ENCODE results near the gene EPM2AIP1. TPM values are rescaled to one million over a fixed set of nuclear protein-coding genes. Genes with fewer than 3 reads are reported as not detected.

EPM2AIP1 gene
- total RNA-seq, 1 experiment from 2014 or later, result 11.4 TPM

- no peak overlapping the region for H3K9ac ChIP-seq (ENCODE audit: extremely low read depth, insufficient read length, low read length)
- H2BK15ac ChIP-seq (ENCODE audit: low read depth, low read length), result no peak overlapping the region
- H3K56ac ChIP-seq (ENCODE audit: insufficient read length, low read depth, low read length), result no peak overlapping the region
- no peak overlapping the region for H4K91ac ChIP-seq (ENCODE audit: insufficient read length, low read depth, low read length)
- H4K8ac ChIP-seq (replicated peaks; ENCODE audit: insufficient read length, low read depth, low read length), result no peak overlapping the region
- no peaks in the 10 kb centered on the region for H3K79me2 ChIP-seq (ENCODE audit: insufficient read depth, low read length)
- H3K4ac ChIP-seq (ENCODE audit: low read depth, low read length), result no peak overlapping the region
- no peak overlapping the region for H3K27ac ChIP-seq (ENCODE audit: insufficient read length, low read depth, low read length)
- no peaks in the 10 kb centered on the region for H3K27me3 ChIP-seq (ENCODE audit: insufficient read depth, low read length)
- H3K9me3 ChIP-seq (ENCODE audit: control insufficient read depth, low read depth, low read length), result no peaks in the 10 kb centered on the region
- no peak overlapping the region for H2BK20ac ChIP-seq (ENCODE audit: low read depth, low read length, poor library complexity, severe bottlenecking)
- no CpG with 5 or more reads among the region's 3 CpGs for WGBS (ENCODE audit: extremely low coverage, insufficient read length, low lambda C conversion rate)
- H3K4me3 Mint-ChIP-seq, result no peak overlapping the region
- no peak for DNase-seq
- H3K27ac Mint-ChIP-seq, result no peak overlapping the region
- H3K4me2 ChIP-seq (ENCODE audit: insufficient read depth, insufficient read length, low read length), result no peak overlapping the region
- no peak overlapping the region for H4K5ac ChIP-seq (ENCODE audit: insufficient read length, low read depth, low read length)
- no peak overlapping the region for H2AFZ ChIP-seq (ENCODE audit: low read length)
- no peak overlapping the region for H2BK5ac ChIP-seq (ENCODE audit: insufficient read length, low read length)
- no peak overlapping the region for H2BK12ac ChIP-seq (ENCODE audit: insufficient read length, low read depth, low read length)
- peaks cover 0 to 2% of the 10 kb centered on the region in 2 experiments; a peak in 1 of 4 replicates for H3K4me1 Mint-ChIP-seq
- no peak overlapping the region for H3K18ac ChIP-seq (ENCODE audit: insufficient read length, low read depth, low read length)
- H3K27me3 Mint-ChIP-seq (ENCODE audit: low read depth), result no peaks in the 10 kb centered on the region
- H3K23ac ChIP-seq (ENCODE audit: insufficient read length, low read depth, low read length), result no peak overlapping the region
- no peak overlapping the region for H2BK120ac ChIP-seq (ENCODE audit: low read depth, low read length, poor library complexity, severe bottlenecking)
- no peaks in the 10 kb centered on the region for H4K20me1 ChIP-seq (ENCODE audit: control insufficient read depth, insufficient read depth, insufficient read length)
- H3K9me3 Mint-ChIP-seq, result peaks cover 10 to 14% of the 10 kb centered on the region in 2 experiments; a peak in 3 of 5 replicates
- H2AK5ac ChIP-seq (ENCODE audit: insufficient read length, low read length), result no peak overlapping the region
- H3K4me1 ChIP-seq (ENCODE audit: insufficient read depth, low read length), result no peaks in the 10 kb centered on the region
- TF ChIP-seq CTCF (conservative IDR thresholded peaks at IDR 0.05), result no peak
- no peak overlapping the region for H3K14ac ChIP-seq (ENCODE audit: insufficient read depth, low read length)
- H3K36me3 Mint-ChIP-seq (ENCODE audit: insufficient read depth in 1 of 3, low read depth in 3 of 3), result peaks cover 42 to 68% (median 59%) of the 10 kb centered on the region in 3 experiments
- H3K79me1 ChIP-seq (ENCODE audit: insufficient read depth, low read depth, low read length, poor library complexity, severe bottlenecking), result no peaks in the 10 kb centered on the region
- H3T11ph ChIP-seq (ENCODE audit: low read length), result no peak overlapping the region
- H3K23me2 ChIP-seq (ENCODE audit: insufficient read length, low read depth, low read length, poor library complexity, severe bottlenecking), result no peaks in the 10 kb centered on the region
Measured at GRCh38 chr3:37037352-37037751, 44.4 kb upstream of the EPM2AIP1 start.
